ENCODE measurements around the gene LONP1.
"Not testable (repeated sequence)": the region's sequence is repeated elsewhere in the genome, so short reads cannot be mapped to it uniquely, and the experiment has no call there.

The LONP1 gene

GRCh38 chr19:5719961-5720790 is at the start of gene LONP1, which contains the start of gene CATSPERD:
LONP1 (minus strand) TSS chr19:5720146; CDS start chr19:5720132, 14 bp downstream.
CATSPERD (plus strand) TSS chr19:5720637; CDS start chr19:5720738, 101 bp downstream.
- WGBS (ENCODE audit: insufficient coverage, insufficient read length) = no CpG with 5 or more reads among the region's 90 CpGs
- peak; percentile 98 for DNase-seq (ENCODE audit: low read depth, low spot score)
- Histone ChIP-seq H3K9me3 (ENCODE audit: control insufficient read depth, insufficient read depth, low read length) (no peaks in the 10 kb centered on the region), H3K36me3 (ENCODE audit: control insufficient read depth, insufficient read depth, low read length) (no peaks in the 10 kb centered on the region), H3K4me1 (ENCODE audit: control insufficient read depth, insufficient read depth, low read length) (no peaks in the 10 kb centered on the region), H3K4me3 (ENCODE audit: low read length) (peak within 1 kb of the TSS; percentile 50), H3K27me3 (ENCODE audit: control insufficient read depth, insufficient read depth, low read length) (no peaks in the 10 kb centered on the region), H3K27ac (ENCODE audit: low read length) (no peak within 1 kb of the TSS)

GRCh38 chr19:5767949-5768348 is 48.0 kb upstream of the LONP1 start:
- no peaks in the 10 kb centered on the region for H3K27me3 ChIP-seq (ENCODE audit: control insufficient read depth, insufficient read depth, low read length)
- no peaks in the 10 kb centered on the region for H3K9me3 ChIP-seq (ENCODE audit: control insufficient read depth, insufficient read depth, low read length)
- no peak overlapping the region for H3K27ac ChIP-seq (ENCODE audit: low read length)
- H3K4me3 ChIP-seq (ENCODE audit: low read length) = no peak overlapping the region
- H3K36me3 ChIP-seq (ENCODE audit: control insufficient read depth, insufficient read depth, low read length) = no peaks in the 10 kb centered on the region
- H3K4me1 ChIP-seq (ENCODE audit: control insufficient read depth, insufficient read depth, low read length) = no peaks in the 10 kb centered on the region
- no peak for DNase-seq (ENCODE audit: low read depth, low spot score)
- WGBS (ENCODE audit: insufficient coverage, insufficient read length) = no CpG with 5 or more reads among the region's 10 CpGs

GRCh38 chr19:5765220-5765619 is 45.3 kb upstream of the LONP1 start:
- Histone ChIP-seq H3K4me3 (ENCODE audit: low read length) (no peak overlapping the region), H3K36me3 (ENCODE audit: control insufficient read depth, insufficient read depth, low read length) (no peaks in the 10 kb centered on the region), H3K27ac (ENCODE audit: low read length) (no peak overlapping the region), H3K4me1 (ENCODE audit: control insufficient read depth, insufficient read depth, low read length) (no peaks in the 10 kb centered on the region), H3K27me3 (ENCODE audit: control insufficient read depth, insufficient read depth, low read length) (no peaks in the 10 kb centered on the region), H3K9me3 (ENCODE audit: control insufficient read depth, insufficient read depth, low read length) (no peaks in the 10 kb centered on the region)
- no peak for DNase-seq (ENCODE audit: low read depth, low spot score)
- WGBS (ENCODE audit: insufficient coverage, insufficient read length) = no CpG with 5 or more reads among the region's 3 CpGs

- H3K27ac ChIP-seq (ENCODE audit: low read length) = no peak overlapping the region
- 100% methylated on average over 2 of the region's 5 CpGs for WGBS (ENCODE audit: insufficient coverage, insufficient read length)
- no peak for DNase-seq (ENCODE audit: low read depth, low spot score)
- H3K4me3 ChIP-seq (ENCODE audit: low read length) = no peak overlapping the region
- H3K36me3 ChIP-seq (ENCODE audit: control insufficient read depth, insufficient read depth, low read length) = no peaks in the 10 kb centered on the region
- H3K9me3 ChIP-seq (ENCODE audit: control insufficient read depth, insufficient read depth, low read length) = no peaks in the 10 kb centered on the region
- no peaks in the 10 kb centered on the region for H3K4me1 ChIP-seq (ENCODE audit: control insufficient read depth, insufficient read depth, low read length)
- no peaks in the 10 kb centered on the region for H3K27me3 ChIP-seq (ENCODE audit: control insufficient read depth, insufficient read depth, low read length)
These were observed 42.8 kb upstream of the LONP1 start for GRCh38 chr19:5762608-5763217.

GRCh38 chr19:5753743-5754142 is 33.8 kb upstream of the LONP1 start:
- Histone ChIP-seq H3K4me1 (ENCODE audit: control insufficient read depth, insufficient read depth, low read length) (no peaks in the 10 kb centered on the region), H3K4me3 (ENCODE audit: low read length) (no peak overlapping the region), H3K27me3 (ENCODE audit: control insufficient read depth, insufficient read depth, low read length) (no peaks in the 10 kb centered on the region), H3K27ac (ENCODE audit: low read length) (no peak overlapping the region), H3K9me3 (ENCODE audit: control insufficient read depth, insufficient read depth, low read length) (no peaks in the 10 kb centered on the region), H3K36me3 (ENCODE audit: control insufficient read depth, insufficient read depth, low read length) (no peaks in the 10 kb centered on the region)
- DNase-seq (ENCODE audit: low read depth, low spot score) = no peak
- no CpG with 5 or more reads among the region's 6 CpGs for WGBS (ENCODE audit: insufficient coverage, insufficient read length)

GRCh38 chr19:5751709-5752108 is 31.8 kb upstream of the LONP1 start:
- Histone ChIP-seq H3K27ac (ENCODE audit: low read length) (no peak overlapping the region), H3K4me3 (ENCODE audit: low read length) (no peak overlapping the region), H3K4me1 (ENCODE audit: control insufficient read depth, insufficient read depth, low read length) (no peaks in the 10 kb centered on the region), H3K9me3 (ENCODE audit: control insufficient read depth, insufficient read depth, low read length) (no peaks in the 10 kb centered on the region), H3K27me3 (ENCODE audit: control insufficient read depth, insufficient read depth, low read length) (no peaks in the 10 kb centered on the region), H3K36me3 (ENCODE audit: control insufficient read depth, insufficient read depth, low read length) (no peaks in the 10 kb centered on the region)
- DNase-seq (ENCODE audit: low read depth, low spot score) = no peak
- no CpG with 5 or more reads among the region's 7 CpGs for WGBS (ENCODE audit: insufficient coverage, insufficient read length)

GRCh38 chr19:5749505-5749904 is 29.6 kb upstream of the LONP1 start:
- Histone ChIP-seq H3K27ac (ENCODE audit: low read length) (no peak overlapping the region), H3K9me3 (ENCODE audit: control insufficient read depth, insufficient read depth, low read length) (no peaks in the 10 kb centered on the region), H3K4me3 (ENCODE audit: low read length) (no peak overlapping the region), H3K4me1 (ENCODE audit: control insufficient read depth, insufficient read depth, low read length) (no peaks in the 10 kb centered on the region), H3K36me3 (ENCODE audit: control insufficient read depth, insufficient read depth, low read length) (no peaks in the 10 kb centered on the region), H3K27me3 (ENCODE audit: control insufficient read depth, insufficient read depth, low read length) (no peaks in the 10 kb centered on the region)
- WGBS (ENCODE audit: insufficient coverage, insufficient read length) = no CpG with 5 or more reads among the region's 5 CpGs
- no peak for DNase-seq (ENCODE audit: low read depth, low spot score)

- no CpG with 5 or more reads among the region's 6 CpGs for WGBS (ENCODE audit: insufficient coverage, insufficient read length)
These were observed 29.0 kb upstream of the LONP1 start for GRCh38 chr19:5748920-5749319.

GRCh38 chr19:5744999-5745398 is 25.1 kb upstream of the LONP1 start:
- not testable (repeated sequence) for H3K4me1 ChIP-seq (ENCODE audit: control insufficient read depth, insufficient read depth, low read length); H3K27me3 ChIP-seq (ENCODE audit: control insufficient read depth, insufficient read depth, low read length); H3K9me3 ChIP-seq (ENCODE audit: control insufficient read depth, insufficient read depth, low read length); H3K4me3 ChIP-seq (ENCODE audit: low read length); DNase-seq (ENCODE audit: low read depth, low spot score); H3K27ac ChIP-seq (ENCODE audit: low read length); H3K36me3 ChIP-seq (ENCODE audit: control insufficient read depth, insufficient read depth, low read length)
- WGBS (ENCODE audit: insufficient coverage, insufficient read length) = no CpG with 5 or more reads among the region's 10 CpGs

More at GRCh38 chr19:5748920-5749319, 29.0 kb upstream of the LONP1 start:
- not testable (repeated sequence) for H3K27ac ChIP-seq (ENCODE audit: low read length); H3K4me3 ChIP-seq (ENCODE audit: low read length); DNase-seq (ENCODE audit: low read depth, low spot score); H3K27me3 ChIP-seq (ENCODE audit: control insufficient read depth, insufficient read depth, low read length); H3K36me3 ChIP-seq (ENCODE audit: control insufficient read depth, insufficient read depth, low read length); H3K4me1 ChIP-seq (ENCODE audit: control insufficient read depth, insufficient read depth, low read length); H3K9me3 ChIP-seq (ENCODE audit: control insufficient read depth, insufficient read depth, low read length)

GRCh38 chr19:5743630-5744029 is 23.7 kb upstream of the LONP1 start:
- DNase-seq (ENCODE audit: low read depth, low spot score) = no peak
- no peak overlapping the region for H3K4me3 ChIP-seq (ENCODE audit: low read length)
- no peaks in the 10 kb centered on the region for H3K4me1 ChIP-seq (ENCODE audit: control insufficient read depth, insufficient read depth, low read length)
- no peaks in the 10 kb centered on the region for H3K27me3 ChIP-seq (ENCODE audit: control insufficient read depth, insufficient read depth, low read length)
- H3K9me3 ChIP-seq (ENCODE audit: control insufficient read depth, insufficient read depth, low read length) = no peaks in the 10 kb centered on the region
- no peaks in the 10 kb centered on the region for H3K36me3 ChIP-seq (ENCODE audit: control insufficient read depth, insufficient read depth, low read length)
- no peak overlapping the region for H3K27ac ChIP-seq (ENCODE audit: low read length)
